Measurements from ENCODE around the gene RAB7B. TPM values are rescaled to one million over a fixed set of nuclear protein-coding genes. Genes with fewer than 3 reads are reported as not detected.
A peak's percentile ranks its signal among the peaks of the same experiment; 100 is the strongest.

The RAB7B gene
- total and polyA plus RNA-seq, 4 experiments from 2014 or later, result 0.78 to 1.2 TPM; not detected in 2

- no peaks in the 10 kb centered on the region for H3K9me3 ChIP-seq (ENCODE audit: control insufficient read depth in 1 of 2, low read length in 2 of 2)
- no peaks in the 10 kb centered on the region for H3K36me3 ChIP-seq (ENCODE audit: insufficient read depth, low read length)
- no peak overlapping the region for H3K4me3 Mint-ChIP-seq
- H3K36me3 Mint-ChIP-seq, result no peaks in the 10 kb centered on the region
- H3K4me1 ChIP-seq (ENCODE audit: insufficient read depth, low read length), result no peaks in the 10 kb centered on the region
- H3K27me3 ChIP-seq (ENCODE audit: insufficient read depth, low read length), result no peaks in the 10 kb centered on the region
- no peak overlapping the region for H3K4me3 ChIP-seq (ENCODE audit: low read length in 2 of 2)
- H3K27ac Mint-ChIP-seq, result peak overlapping the region in 1 of 7 donors; percentile 26
- H3K9me3 Mint-ChIP-seq, result no peaks in the 10 kb centered on the region
- intact Hi-C loops (cut with micrococcal nuclease), result loop anchor here (5.0 kb wide), 1 partner anchor 263 kb away; no protein-coding TSS in a partner anchor
- POLR2A ChIA-PET (ENCODE audit: partially characterized antibody), result no interaction called here
- CTCF ChIA-PET (ENCODE audit: partially characterized antibody), result interaction anchor here (3.2 to 7.7 kb wide), 2 partner anchors 57 to 183 kb away, joined by 43 to 268 read pairs; no protein-coding TSS in a partner anchor
- H3K27ac ChIP-seq (ENCODE audit: low read depth, low read length), result no peak overlapping the region
- H3K27me3 Mint-ChIP-seq, result peaks cover 4 to 7% of the 10 kb centered on the region in 2 donors
- no peak for DNase-seq
- H3K4me1 Mint-ChIP-seq, result peaks cover 0 to 6% (median under 1%) of the 10 kb centered on the region in 4 donors
These were observed 27.7 kb downstream of the RAB7B start for GRCh38 chr1:205975387-205975998.

GRCh38 chr1:205974712-205975111, 28.5 kb downstream of the RAB7B start:
- H3K9me3 ChIP-seq (ENCODE audit: control insufficient read depth in 1 of 2, low read length in 2 of 2), result no peaks in the 10 kb centered on the region
- no peaks in the 10 kb centered on the region for H3K36me3 Mint-ChIP-seq
- H3K4me3 Mint-ChIP-seq, result no peak overlapping the region
- ChIA-PET POLR2A (ENCODE audit: partially characterized antibody) (no interaction called here), CTCF (ENCODE audit: partially characterized antibody) (no interaction called here)
- H3K27me3 Mint-ChIP-seq, result peaks cover 4 to 7% of the 10 kb centered on the region in 2 donors
- H3K4me3 ChIP-seq (ENCODE audit: low read length in 2 of 2), result no peak overlapping the region
- H3K9me3 Mint-ChIP-seq, result no peaks in the 10 kb centered on the region
- no peak overlapping the region for H3K27ac Mint-ChIP-seq
- intact Hi-C loops (cut with micrococcal nuclease), result loop anchor here (5.0 kb wide), 1 partner anchor 262 kb away; no protein-coding TSS in a partner anchor
- no peaks in the 10 kb centered on the region for H3K27me3 ChIP-seq (ENCODE audit: insufficient read depth, low read length)
- H3K27ac ChIP-seq (ENCODE audit: low read depth, low read length), result no peak overlapping the region
- no peaks in the 10 kb centered on the region for H3K4me1 ChIP-seq (ENCODE audit: insufficient read depth, low read length)
- H3K4me1 Mint-ChIP-seq, result peaks cover 0 to 6% (median under 1%) of the 10 kb centered on the region in 4 donors
- DNase-seq, result no peak
- no peaks in the 10 kb centered on the region for H3K36me3 ChIP-seq (ENCODE audit: insufficient read depth, low read length)

- no peak for DNase-seq
- H3K4me3 ChIP-seq (ENCODE audit: low read length in 2 of 2), result no peak overlapping the region
- ChIA-PET POLR2A (ENCODE audit: partially characterized antibody) (no interaction called here), CTCF (ENCODE audit: partially characterized antibody) (no interaction called here)
- peaks cover 4 to 7% of the 10 kb centered on the region in 2 donors for H3K27me3 Mint-ChIP-seq
- no peaks in the 10 kb centered on the region for H3K9me3 ChIP-seq (ENCODE audit: control insufficient read depth in 1 of 2, low read length in 2 of 2)
- intact Hi-C loops (cut with micrococcal nuclease), result no loop called here
- H3K4me3 Mint-ChIP-seq, result peak overlapping the region in 1 of 8 donors; percentile 12
- no peaks in the 10 kb centered on the region for H3K9me3 Mint-ChIP-seq
- peak overlapping the region in 1 of 7 donors; percentile 83 for H3K27ac Mint-ChIP-seq
- H3K27me3 ChIP-seq (ENCODE audit: insufficient read depth, low read length), result no peaks in the 10 kb centered on the region
- H3K4me1 ChIP-seq (ENCODE audit: insufficient read depth, low read length), result no peaks in the 10 kb centered on the region
- peaks cover 0 to 6% (median under 1%) of the 10 kb centered on the region in 4 donors for H3K4me1 Mint-ChIP-seq
- no peaks in the 10 kb centered on the region for H3K36me3 ChIP-seq (ENCODE audit: insufficient read depth, low read length)
- H3K36me3 Mint-ChIP-seq, result no peaks in the 10 kb centered on the region
- no peak overlapping the region for H3K27ac ChIP-seq (ENCODE audit: low read depth, low read length)
These were observed 29.6 kb downstream of the RAB7B start for GRCh38 chr1:205973377-205974232.

- H3K4me3 ChIP-seq (ENCODE audit: low read length in 2 of 2), result no peak overlapping the region
- no peak overlapping the region for H3K27ac ChIP-seq (ENCODE audit: low read depth, low read length)
- H3K36me3 ChIP-seq (ENCODE audit: insufficient read depth, low read length), result no peaks in the 10 kb centered on the region
- H3K27me3 Mint-ChIP-seq, result peaks cover 4 to 7% of the 10 kb centered on the region in 2 donors
- H3K4me1 ChIP-seq (ENCODE audit: insufficient read depth, low read length), result no peaks in the 10 kb centered on the region
- H3K9me3 ChIP-seq (ENCODE audit: control insufficient read depth in 1 of 2, low read length in 2 of 2), result no peaks in the 10 kb centered on the region
- no peak overlapping the region for H3K4me3 Mint-ChIP-seq
- H3K4me1 Mint-ChIP-seq, result peaks cover 0 to 6% (median under 1%) of the 10 kb centered on the region in 4 donors
- no peak overlapping the region for H3K27ac Mint-ChIP-seq
- H3K9me3 Mint-ChIP-seq, result no peaks in the 10 kb centered on the region
- H3K27me3 ChIP-seq (ENCODE audit: insufficient read depth, low read length), result no peaks in the 10 kb centered on the region
- no peak for DNase-seq
- H3K36me3 Mint-ChIP-seq, result no peaks in the 10 kb centered on the region
- intact Hi-C loops (cut with micrococcal nuclease), result no loop called here
- ChIA-PET POLR2A (ENCODE audit: partially characterized antibody) (no interaction called here), CTCF (ENCODE audit: partially characterized antibody) (interaction anchor here (0.9 to 1.8 kb wide), 3 partner anchors 8 to 313 kb away, joined by 3 to 4 read pairs (median 4); no protein-coding TSS in a partner anchor)
These were observed 30.6 kb downstream of the RAB7B start for GRCh38 chr1:205972491-205973168.

- DNase-seq, result no peak
- H3K27ac Mint-ChIP-seq, result no peak overlapping the region
- intact Hi-C loops (cut with micrococcal nuclease), result no loop called here
- no peaks in the 10 kb centered on the region for H3K4me1 ChIP-seq (ENCODE audit: insufficient read depth, low read length)
- no peaks in the 10 kb centered on the region for H3K9me3 Mint-ChIP-seq
- H3K4me1 Mint-ChIP-seq, result peaks cover 0 to 6% (median under 1%) of the 10 kb centered on the region in 4 donors
- H3K27ac ChIP-seq (ENCODE audit: low read depth, low read length), result no peak overlapping the region
- H3K27me3 ChIP-seq (ENCODE audit: insufficient read depth, low read length), result no peaks in the 10 kb centered on the region
- no peaks in the 10 kb centered on the region for H3K9me3 ChIP-seq (ENCODE audit: control insufficient read depth in 1 of 2, low read length in 2 of 2)
- no peaks in the 10 kb centered on the region for H3K36me3 Mint-ChIP-seq
- ChIA-PET CTCF (ENCODE audit: partially characterized antibody) (interaction anchor here (0.9 to 2.0 kb wide), 4 partner anchors 9 to 312 kb away, joined by 3 to 9 read pairs (median 4); no protein-coding TSS in a partner anchor), POLR2A (ENCODE audit: partially characterized antibody) (no interaction called here)
- H3K4me3 Mint-ChIP-seq, result no peak overlapping the region
- H3K27me3 Mint-ChIP-seq, result peaks cover 1 to 3% of the 10 kb centered on the region in 2 donors
- H3K36me3 ChIP-seq (ENCODE audit: insufficient read depth, low read length), result no peaks in the 10 kb centered on the region
- no peak overlapping the region for H3K4me3 ChIP-seq (ENCODE audit: low read length in 2 of 2)
These were observed 31.1 kb downstream of the RAB7B start for GRCh38 chr1:205972081-205972480.

- intact Hi-C loops (cut with micrococcal nuclease), result no loop called here
- Histone ChIP-seq H3K36me3 (ENCODE audit: insufficient read depth, low read length) (no peaks in the 10 kb centered on the region), H3K4me3 (ENCODE audit: low read length in 2 of 2) (no peak overlapping the region), H3K27me3 (ENCODE audit: insufficient read depth, low read length) (no peaks in the 10 kb centered on the region), H3K4me1 (ENCODE audit: insufficient read depth, low read length) (no peaks in the 10 kb centered on the region), H3K27ac (ENCODE audit: low read depth, low read length) (no peak overlapping the region), H3K9me3 (ENCODE audit: control insufficient read depth in 1 of 2, low read length in 2 of 2) (no peaks in the 10 kb centered on the region)
- H3K27ac Mint-ChIP-seq, result no peak overlapping the region
- ChIA-PET CTCF (ENCODE audit: partially characterized antibody) (interaction anchor here (1.8 to 2.0 kb wide), 2 partner anchors 52 to 179 kb away, joined by 4 to 9 read pairs; no protein-coding TSS in a partner anchor), POLR2A (ENCODE audit: partially characterized antibody) (no interaction called here)
- H3K27me3 Mint-ChIP-seq, result peaks cover 1 to 3% of the 10 kb centered on the region in 2 donors
- peaks cover 0 to 6% (median under 1%) of the 10 kb centered on the region in 4 donors for H3K4me1 Mint-ChIP-seq
- no peak for DNase-seq
- H3K36me3 Mint-ChIP-seq, result no peaks in the 10 kb centered on the region
- no peak overlapping the region for H3K4me3 Mint-ChIP-seq
- H3K9me3 Mint-ChIP-seq, result no peaks in the 10 kb centered on the region
These were observed 32.1 kb downstream of the RAB7B start for GRCh38 chr1:205971082-205971481.

Measured in CD4-positive, alpha-beta memory T cell (primary cell).